GM19397 (cell line): ENCODE results near the gene METTL26.

Experiments
- ATAC-seq: cut with Tn5 transposase; IDR thresholded peaks from one replicate; pipeline ENCODE4 v1.9.1; 2021; ENCODE audit warnings: mild to moderate bottlenecking, moderate library complexity; ENCODE audit not compliant: unreplicated experiment

Gene METTL26

GRCh38 chr16:627454-628239 lies 8.5 kb downstream of the METTL26 start:
- ATAC-seq = no peak

GRCh38 chr16:626787-627453 lies 9.2 kb downstream of the METTL26 start:
- no peak for ATAC-seq

- no peak for ATAC-seq
Observed at GRCh38 chr16:625977-626765, 9.9 kb downstream of the METTL26 start.

GRCh38 chr16:625117-625976 lies 10.8 kb downstream of the METTL26 start:
- ATAC-seq = no peak

GRCh38 chr16:624526-625070 lies 11.5 kb downstream of the METTL26 start:
- no peak for ATAC-seq

- no peak for ATAC-seq
Observed at GRCh38 chr16:622920-623280, 13.2 kb downstream of the METTL26 start.

GRCh38 chr16:621526-622105 lies 14.5 kb downstream of the METTL26 start:
- no peak for ATAC-seq

- ATAC-seq = no peak
Observed at GRCh38 chr16:620700-621525, 15.2 kb downstream of the METTL26 start.

- no peak for ATAC-seq
Observed at GRCh38 chr16:619476-620100, 16.5 kb downstream of the METTL26 start.

GRCh38 chr16:617855-618254 lies 18.2 kb downstream of the METTL26 start:
- no peak for ATAC-seq

- ATAC-seq = no peak
Observed at GRCh38 chr16:616733-617586, 19.1 kb downstream of the METTL26 start.

- no peak for ATAC-seq
Observed at GRCh38 chr16:615122-615521, 21.0 kb downstream of the METTL26 start.

GRCh38 chr16:610513-611381 lies 25.4 kb downstream of the METTL26 start:
- ATAC-seq = no peak

GRCh38 chr16:609984-610383 lies 26.1 kb downstream of the METTL26 start:
- ATAC-seq = no peak

- no peak for ATAC-seq
Observed at GRCh38 chr16:609316-609715, 26.8 kb downstream of the METTL26 start.

GRCh38 chr16:608019-608418 lies 28.1 kb downstream of the METTL26 start:
- ATAC-seq = no peak
